Stimulated activated naive CD8-positive, alpha-beta T cell treated with anti-CD3 and anti-CD28 coated beads, Interleukin-15, Interleukin-2, amounts not matched to agents 100 U/mL and 50 U/mL, for 24 hours (primary cell): ENCODE data around the gene ST7L.

Experiments used
- ATAC-seq: fragments of 150-1000 bp; cut with Tn5 transposase; one replicate; pipeline ENCODE4 v1.10.0; 2021
- DNase-seq: peaks from one replicate; pipeline ENCODE4 v3.0.0; 2021

The ST7L gene

GRCh38 chr1:112544751-112545150, 74.2 kb downstream of the ST7L start:
- no peak for ATAC-seq
- no peak for DNase-seq

- DNase-seq (no peak), ATAC-seq (no peak)
Observed at GRCh38 chr1:112544011-112544688, 74.8 kb downstream of the ST7L start.

- DNase-seq, result no peak
- no peak for ATAC-seq
Observed at GRCh38 chr1:112542206-112542973, 76.6 kb downstream of the ST7L start.

DNA sequence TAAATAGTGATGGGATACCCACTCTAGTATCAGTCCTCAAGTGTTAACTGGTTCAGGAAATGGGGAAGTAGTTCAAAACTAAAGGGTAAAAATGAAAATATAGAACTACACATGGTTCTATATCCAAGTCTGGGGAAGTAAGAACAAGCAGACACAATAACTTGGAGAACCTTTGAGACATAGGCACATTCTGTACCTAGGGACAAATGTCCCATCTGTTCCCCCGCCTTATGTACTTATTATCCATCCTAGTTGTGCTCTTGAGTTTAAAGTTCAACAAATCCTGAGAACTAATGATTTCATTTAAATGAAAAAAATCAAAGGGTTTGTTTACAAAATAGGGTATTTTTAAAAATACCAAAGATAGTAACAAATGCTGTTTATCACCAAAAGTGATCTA, 77.6 kb downstream of the ST7L start:
- ATAC-seq (no peak), DNase-seq (no peak)

GRCh38 chr1:112540226-112540794, 78.6 kb downstream of the ST7L start:
- ATAC-seq (no peak), DNase-seq (no peak)

DNA sequence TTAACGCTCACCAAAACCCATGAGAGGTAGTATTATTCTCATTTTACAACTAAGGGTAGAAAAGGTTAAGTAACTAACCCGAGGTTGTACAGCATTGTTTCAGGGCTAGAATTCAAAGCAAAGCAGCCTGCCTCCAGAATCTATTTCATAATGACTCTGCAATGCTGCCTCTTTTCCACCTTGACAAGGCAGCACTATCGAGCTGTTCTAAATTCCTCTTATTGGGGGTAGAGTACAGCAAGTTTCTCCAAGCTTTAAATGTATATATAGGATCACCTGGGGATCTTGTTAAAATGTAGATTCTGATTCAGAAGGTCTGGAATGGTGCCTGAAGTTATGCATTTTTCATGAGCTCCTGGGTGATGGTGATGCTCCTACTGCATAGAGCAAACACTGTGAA, 80.1 kb downstream of the ST7L start:
- ATAC-seq, result no peak
- no peak for DNase-seq

- no peak for ATAC-seq
- DNase-seq, result no peak
Observed at GRCh38 chr1:112537456-112537855, 81.5 kb downstream of the ST7L start.

- DNase-seq (no peak), ATAC-seq (no peak)
Observed at GRCh38 chr1:112536561-112536960, 82.4 kb downstream of the ST7L start.

- DNase-seq, result no peak
- no peak for ATAC-seq
Observed at GRCh38 chr1:112533029-112533428, 85.9 kb downstream of the ST7L start.

DNA sequence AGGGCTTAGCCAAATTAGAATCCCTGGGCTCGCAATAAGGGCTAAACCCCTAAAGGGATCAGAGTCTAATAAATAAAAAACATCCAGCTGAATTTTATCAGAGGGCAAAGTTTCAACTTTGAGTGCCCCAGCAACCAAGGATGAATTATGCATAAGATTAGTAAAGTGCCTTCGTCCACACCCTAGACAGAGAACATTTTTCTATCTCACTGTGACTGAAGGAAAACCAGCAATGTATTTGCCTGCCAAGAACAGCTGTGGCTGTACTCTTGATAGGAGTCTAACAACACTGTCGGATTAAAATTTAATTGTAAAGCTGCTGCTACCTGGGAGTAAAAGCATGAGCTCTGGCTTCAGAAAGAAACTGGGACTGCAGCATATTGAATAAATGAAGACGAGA, 86.9 kb downstream of the ST7L start:
- ATAC-seq (no peak), DNase-seq (no peak)

DNA sequence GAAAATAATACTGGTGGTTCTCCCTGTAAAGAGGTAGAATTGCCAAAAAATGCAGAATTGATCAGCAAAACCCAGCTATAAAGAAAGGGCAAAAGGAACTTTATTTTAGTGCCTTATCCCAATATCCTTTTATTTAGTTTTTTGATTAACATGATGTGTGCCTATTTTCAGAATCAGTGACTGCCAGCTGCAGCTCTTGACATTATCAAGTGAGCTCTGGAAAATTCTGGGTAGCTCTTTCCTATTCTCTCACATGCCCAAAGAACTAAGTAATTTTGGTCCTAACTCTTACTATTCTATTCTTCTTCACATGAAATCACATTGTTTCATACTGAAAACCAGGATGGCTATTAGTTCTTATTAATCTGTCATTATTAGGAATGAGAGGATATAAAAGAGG, 88.1 kb downstream of the ST7L start:
- no peak for DNase-seq
- no peak for ATAC-seq

- ATAC-seq (no peak), DNase-seq (no peak)
Observed at GRCh38 chr1:112529301-112529700, 89.6 kb downstream of the ST7L start.

GRCh38 chr1:112528076-112528475, 90.9 kb downstream of the ST7L start:
- DNase-seq (no peak), ATAC-seq (no peak)

DNA sequence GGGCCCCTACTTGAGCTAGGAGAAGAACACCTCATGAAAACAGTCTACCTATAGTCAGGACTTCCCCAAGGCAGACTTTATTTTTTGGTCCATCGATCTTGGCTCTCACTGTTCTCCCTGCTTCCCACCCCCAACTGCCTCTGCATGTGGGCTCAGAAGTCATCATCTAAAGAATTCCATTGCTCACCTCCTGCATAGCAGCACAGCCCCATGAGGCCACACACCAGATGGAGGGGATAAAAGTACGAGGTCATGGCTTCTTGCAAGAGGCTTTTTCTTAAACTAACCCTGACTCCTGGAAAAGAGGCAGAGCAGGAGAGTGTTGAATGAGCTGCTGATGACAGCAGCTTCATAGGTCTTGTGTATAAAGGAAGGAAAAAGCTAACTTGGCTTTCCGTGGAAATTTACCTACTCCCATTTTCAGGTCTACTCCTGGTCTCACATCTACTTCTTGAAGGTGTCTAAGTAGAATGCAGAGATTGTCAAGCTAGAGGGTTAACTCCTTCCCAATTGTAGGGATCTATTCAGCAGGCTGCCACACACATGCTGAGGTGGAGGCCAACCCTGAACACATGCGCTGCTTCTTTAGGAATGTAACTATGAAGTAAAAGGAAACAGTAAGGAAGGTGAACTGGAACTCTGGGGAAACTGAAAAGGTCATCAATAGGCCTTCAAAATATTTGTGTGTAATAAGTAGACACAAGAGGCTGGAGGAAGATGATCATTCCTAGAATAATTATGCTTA, 91.5 kb downstream of the ST7L start:
- DNase-seq, result no peak
- no peak for ATAC-seq

DNA sequence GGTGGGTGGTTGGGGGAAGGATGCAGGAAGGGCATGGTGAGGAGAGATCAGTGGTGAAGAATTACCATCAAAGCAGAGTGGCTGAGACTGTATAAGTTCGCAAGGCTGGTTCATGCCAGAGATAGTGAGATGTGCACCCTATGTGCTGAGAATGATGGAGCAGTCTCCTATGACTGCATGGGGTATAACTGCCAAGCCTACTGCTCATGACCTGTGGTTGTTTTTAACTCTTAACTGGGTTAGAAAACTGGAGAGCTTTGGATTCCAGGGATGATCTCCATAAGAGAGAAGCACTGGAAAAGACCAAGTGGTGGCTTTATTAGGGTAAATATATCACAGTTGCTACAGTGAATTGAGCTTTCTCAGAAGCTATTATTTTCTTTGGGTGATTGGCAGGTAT, 94.0 kb downstream of the ST7L start:
- no peak for ATAC-seq
- DNase-seq, result no peak

GRCh38 chr1:112524251-112524650, 94.7 kb downstream of the ST7L start:
- ATAC-seq (no peak), DNase-seq (no peak)

DNA sequence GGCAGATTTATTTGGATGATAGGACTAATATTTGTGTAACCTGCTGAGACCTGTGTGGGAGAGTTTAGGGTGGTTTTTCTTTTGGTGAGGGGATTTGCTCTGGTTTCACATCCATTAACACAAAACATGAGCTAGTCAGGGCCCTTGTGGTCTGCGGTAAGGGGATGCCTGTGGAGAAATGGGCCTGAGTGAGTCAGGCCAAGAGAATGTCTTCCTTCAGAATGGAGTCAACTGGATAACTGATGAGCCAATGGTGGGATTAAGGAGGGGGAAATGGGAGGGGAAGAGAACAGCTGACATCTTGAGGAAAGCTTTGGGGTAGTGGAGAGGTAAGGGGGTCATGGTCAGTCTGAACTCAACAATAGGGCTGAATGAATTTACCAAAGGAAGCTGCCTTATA, 96.3 kb downstream of the ST7L start:
- ATAC-seq, result no peak
- DNase-seq, result no peak

DNA sequence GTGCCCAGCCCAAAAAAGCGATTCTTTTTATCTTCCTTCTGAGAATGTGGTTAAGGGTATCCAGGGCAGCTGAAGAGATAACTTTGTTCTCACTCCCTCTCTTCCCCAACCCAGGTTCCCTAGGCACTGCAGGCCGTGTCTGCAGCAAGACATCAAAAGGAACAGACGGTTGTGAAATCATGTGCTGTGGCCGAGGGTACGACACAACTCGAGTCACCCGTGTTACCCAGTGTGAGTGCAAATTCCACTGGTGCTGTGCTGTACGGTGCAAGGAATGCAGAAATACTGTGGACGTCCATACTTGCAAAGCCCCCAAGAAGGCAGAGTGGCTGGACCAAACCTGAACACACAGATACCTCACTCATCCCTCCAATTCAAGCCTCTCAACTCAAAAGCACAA, 98.8 kb downstream of the ST7L start:
- DNase-seq (no peak), ATAC-seq (no peak)

- ATAC-seq, result no peak
- DNase-seq, result no peak
Observed at GRCh38 chr1:112518186-112518585, 100.8 kb downstream of the ST7L start.

DNA sequence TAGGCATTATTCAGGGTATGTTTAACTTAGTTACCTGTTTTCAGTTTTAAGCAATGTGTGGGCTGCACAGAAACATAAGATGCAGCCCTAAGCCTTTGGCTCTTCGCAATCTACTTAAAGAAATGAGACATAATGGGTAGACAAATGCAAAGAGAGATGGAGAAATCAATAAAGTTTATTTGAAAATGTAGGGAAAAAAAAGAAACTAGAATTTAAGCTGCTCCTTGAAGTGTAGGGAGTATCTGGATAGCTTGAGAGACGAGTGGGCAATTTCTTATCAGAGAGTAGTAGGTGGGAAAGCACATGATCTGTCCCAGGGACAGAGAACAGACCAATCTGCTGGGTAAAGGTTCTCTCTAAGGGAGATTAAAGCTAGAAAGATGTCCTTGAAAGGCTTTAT, 101.3 kb downstream of the ST7L start:
- no peak for DNase-seq
- no peak for ATAC-seq

- DNase-seq (no peak), ATAC-seq (no peak)
Observed at GRCh38 chr1:112517231-112517630, 101.7 kb downstream of the ST7L start.

- DNase-seq (no peak), ATAC-seq (no peak)
Observed at GRCh38 chr1:112516141-112516540, 102.8 kb downstream of the ST7L start.
